Skin epidermis (tissue), 12 donors: ENCODE results near the gene UBN1.

ENCODE experiments used
- H3K27ac ChIP-seq, 21 experiments: fragments of 200-600 bp; sonication (generic) in 11 of 21; one replicate each; pipeline ENCODE4 v1.5.0; 2020; ENCODE audit warnings: mild to moderate bottlenecking in 3 of 21, inconsistent platforms in 2 of 21, moderate library complexity in 2 of 21
- H3K4me3 ChIP-seq, 7 experiments: fragments of 200-600 bp; sonication (generic) in 2 of 7; one replicate each; pipeline ENCODE4 v1.5.0; 2020; ENCODE audit warnings: inconsistent platforms in 2 of 7, mild to moderate bottlenecking in 2 of 7, moderate library complexity in 1 of 7

UBN1 gene, protein sequence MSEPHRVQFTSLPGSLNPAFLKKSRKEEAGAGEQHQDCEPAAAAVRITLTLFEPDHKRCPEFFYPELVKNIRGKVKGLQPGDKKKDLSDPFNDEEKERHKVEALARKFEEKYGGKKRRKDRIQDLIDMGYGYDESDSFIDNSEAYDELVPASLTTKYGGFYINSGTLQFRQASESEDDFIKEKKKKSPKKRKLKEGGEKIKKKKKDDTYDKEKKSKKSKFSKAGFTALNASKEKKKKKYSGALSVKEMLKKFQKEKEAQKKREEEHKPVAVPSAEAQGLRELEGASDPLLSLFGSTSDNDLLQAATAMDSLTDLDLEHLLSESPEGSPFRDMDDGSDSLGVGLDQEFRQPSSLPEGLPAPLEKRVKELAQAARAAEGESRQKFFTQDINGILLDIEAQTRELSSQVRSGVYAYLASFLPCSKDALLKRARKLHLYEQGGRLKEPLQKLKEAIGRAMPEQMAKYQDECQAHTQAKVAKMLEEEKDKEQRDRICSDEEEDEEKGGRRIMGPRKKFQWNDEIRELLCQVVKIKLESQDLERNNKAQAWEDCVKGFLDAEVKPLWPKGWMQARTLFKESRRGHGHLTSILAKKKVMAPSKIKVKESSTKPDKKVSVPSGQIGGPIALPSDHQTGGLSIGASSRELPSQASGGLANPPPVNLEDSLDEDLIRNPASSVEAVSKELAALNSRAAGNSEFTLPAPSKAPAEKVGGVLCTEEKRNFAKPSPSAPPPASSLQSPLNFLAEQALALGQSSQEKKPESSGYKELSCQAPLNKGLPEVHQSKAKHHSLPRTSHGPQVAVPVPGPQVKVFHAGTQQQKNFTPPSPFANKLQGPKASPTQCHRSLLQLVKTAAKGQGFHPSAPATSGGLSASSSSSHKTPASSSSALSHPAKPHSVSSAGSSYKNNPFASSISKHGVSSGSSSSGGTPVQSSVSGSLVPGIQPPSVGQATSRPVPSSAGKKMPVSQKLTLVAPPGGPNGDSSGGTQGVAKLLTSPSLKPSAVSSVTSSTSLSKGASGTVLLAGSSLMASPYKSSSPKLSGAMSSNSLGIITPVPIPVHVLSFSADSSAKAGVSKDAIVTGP (N-terminal part only)

GRCh38 chr16:4846901-4847773, at the start of gene UBN1, which contains the start of gene GLYR1:
UBN1 (plus strand) TSS chr16:4847481; CDS start chr16:4852918, 5,437 bp downstream.
GLYR1 (minus strand) TSS chr16:4847288; CDS start chr16:4847265, 23 bp downstream.
- Histone ChIP-seq H3K4me3 (peak within 1 kb of the TSS; percentile 86 to 100 (median 97)), H3K27ac (peak within 1 kb of the TSS; percentile 87 to 99 (median 98))

DNA sequence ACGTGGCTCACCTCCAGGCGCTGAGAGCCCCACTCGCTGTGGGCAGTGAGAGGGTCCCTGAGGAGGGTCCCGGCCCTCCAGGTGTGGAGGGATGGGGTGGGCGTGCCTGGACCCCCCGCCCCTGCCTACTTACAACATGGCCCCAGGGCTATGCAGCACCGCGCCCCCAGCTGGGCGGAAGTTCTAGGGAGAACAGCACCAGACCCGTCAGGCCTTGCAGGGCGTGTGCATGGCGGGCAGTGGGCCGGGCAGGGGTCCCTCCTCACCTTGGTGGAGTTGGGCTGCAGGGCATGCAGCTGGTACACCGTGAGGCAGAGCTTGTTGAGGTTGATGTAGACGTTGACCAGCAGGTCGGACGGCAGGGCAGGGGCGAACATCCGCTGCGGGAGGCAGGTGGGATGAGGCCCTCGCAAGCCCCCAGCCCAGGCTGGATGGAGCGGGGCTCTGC, 49.5 kb upstream of the UBN1 start:
- Histone ChIP-seq H3K27ac (no peak overlapping the region), H3K4me3 (no peak overlapping the region)

DNA sequence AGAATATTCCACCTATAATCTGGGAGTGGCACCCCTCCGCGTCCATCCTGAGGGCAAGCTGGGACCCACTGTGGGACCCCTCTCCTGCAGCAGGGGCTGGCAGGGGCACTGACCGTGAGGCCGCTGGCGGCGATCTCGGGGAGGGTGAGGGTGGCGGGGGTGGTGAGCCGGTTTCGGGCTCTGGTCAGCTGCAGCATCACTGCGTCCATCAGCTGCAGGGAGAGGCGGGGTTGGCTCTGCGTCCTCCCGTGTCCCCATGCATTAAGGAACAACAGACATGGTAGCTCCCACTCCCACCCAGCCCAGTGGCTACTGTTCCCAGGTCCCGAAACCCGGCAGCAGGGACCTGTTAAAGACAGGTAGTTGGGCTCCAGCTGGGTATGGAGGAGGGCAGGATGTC, 48.8 kb upstream of the UBN1 start:
- no peak overlapping the region for H3K4me3 ChIP-seq
- H3K27ac ChIP-seq = no peak overlapping the region

DNA sequence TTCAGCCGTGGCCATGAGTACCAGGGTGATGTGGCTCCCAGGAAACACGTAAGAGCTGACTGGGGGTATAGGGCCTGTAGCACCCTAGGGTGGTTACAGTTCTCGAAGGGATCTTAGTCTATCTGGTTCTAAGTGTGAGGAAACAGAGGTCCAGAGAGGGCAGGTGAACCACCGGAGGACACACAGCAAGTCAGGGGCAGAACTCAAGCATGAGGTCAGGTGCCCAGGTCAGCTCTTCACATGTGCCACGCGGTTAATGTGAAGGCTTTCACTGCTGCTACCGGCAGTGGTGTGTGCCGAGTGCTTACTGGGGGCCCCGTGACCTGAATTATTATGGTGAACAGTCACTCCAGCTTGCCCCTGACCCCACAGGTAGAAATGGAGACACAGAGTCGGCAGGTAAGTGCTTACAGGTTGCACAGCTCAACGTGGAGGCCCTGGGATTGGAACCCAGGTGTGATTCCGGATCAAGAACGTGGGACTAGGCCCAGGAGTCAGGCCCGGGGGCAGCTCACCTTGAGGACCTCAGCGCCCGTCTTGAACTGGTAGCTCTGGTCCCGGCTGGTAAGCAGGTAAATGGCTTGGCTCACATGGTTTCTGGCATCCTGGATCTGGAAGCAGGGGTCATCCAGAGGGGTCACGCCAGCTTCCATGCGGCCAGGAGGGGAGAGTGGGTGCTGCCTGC, 48.0 kb upstream of the UBN1 start:
- no peak overlapping the region for H3K27ac ChIP-seq
- H3K4me3 ChIP-seq = no peak overlapping the region

DNA sequence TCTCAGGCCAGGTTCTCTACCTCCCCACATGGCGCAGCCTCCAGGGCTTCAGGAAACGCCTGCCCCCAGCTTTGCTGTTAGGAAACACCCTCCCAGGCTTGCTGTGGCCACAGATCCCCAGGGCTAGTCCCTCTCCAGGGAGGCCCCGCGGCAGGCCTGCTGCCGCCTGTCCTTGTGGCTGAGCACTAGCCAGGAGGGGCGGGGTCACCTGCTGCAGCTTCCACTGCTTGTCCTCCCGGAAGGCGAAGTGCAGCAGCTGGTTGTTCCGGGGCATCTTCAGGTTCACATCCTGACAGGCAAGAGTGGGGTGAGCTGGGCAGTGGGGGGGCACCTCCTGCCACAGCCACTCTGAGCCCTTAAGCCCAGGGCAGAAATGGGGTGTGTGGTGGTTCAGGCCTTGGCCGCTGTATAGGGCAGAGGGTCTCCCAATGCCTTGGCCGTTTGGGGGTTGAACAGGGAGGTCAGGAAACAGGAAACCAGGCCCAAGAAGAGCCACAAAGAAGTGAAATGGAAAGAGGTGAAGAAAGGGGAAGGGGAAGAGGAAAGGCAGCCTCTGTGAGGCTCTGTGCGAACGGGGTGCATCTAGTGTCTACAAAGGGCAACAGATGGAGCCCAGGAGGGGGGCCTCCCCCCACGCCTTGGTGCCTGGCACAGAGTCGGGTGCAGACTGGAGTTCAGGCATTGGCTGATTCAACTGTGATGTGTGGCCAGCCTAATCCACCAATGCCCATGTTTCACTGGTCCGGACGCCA, 46.8 kb upstream of the UBN1 start:
- Histone ChIP-seq H3K27ac (no peak overlapping the region), H3K4me3 (no peak overlapping the region)

GRCh38 chr16:4801051-4801961, 46.0 kb upstream of the UBN1 start:
- Histone ChIP-seq H3K4me3 (peak overlapping the region; percentile 78 to 95 (median 84)), H3K27ac (peak overlapping the region in 19 of 21 experiments; percentile 23 to 93 (median 69))

- peak within 1 kb of the TSS; percentile 78 to 95 (median 84) for H3K4me3 ChIP-seq
- peak within 1 kb of the TSS; percentile 45 to 93 (median 81) for H3K27ac ChIP-seq
Measured at GRCh38 chr16:4801962-4802658, 45.2 kb upstream of the UBN1 start, which contains the start of gene ROGDI. ROGDI (minus strand) TSS chr16:4802633; CDS start chr16:4802571, 62 bp downstream.

GRCh38 chr16:4802659-4803287, 44.5 kb upstream of the UBN1 start:
- peak overlapping the region; percentile 45 to 93 (median 81) for H3K27ac ChIP-seq
- H3K4me3 ChIP-seq = peak overlapping the region; percentile 78 to 95 (median 84)

DNA sequence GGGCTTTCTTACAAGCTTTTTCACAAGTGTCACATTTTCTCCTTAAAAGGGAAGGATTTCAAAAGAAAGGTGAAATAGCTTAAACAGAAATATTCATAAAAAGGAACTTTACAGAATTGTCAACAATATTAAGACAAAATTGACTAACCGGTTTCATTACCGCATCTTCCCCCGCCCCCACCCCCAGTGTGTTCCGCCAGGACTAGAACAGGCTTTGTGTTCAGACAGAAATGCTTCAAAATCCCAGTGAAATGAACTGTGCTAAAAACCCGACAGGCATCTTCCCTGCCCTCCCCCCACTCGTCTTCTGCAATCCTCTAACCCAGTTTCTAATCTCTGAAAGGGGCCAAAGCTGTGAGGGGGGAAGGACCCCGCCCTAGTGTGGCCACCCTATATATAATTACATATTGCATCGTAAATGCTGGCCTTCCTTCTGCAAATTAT, 43.9 kb upstream of the UBN1 start:
- Histone ChIP-seq H3K4me3 (peak overlapping the region in 6 of 7 experiments; percentile 78 to 95 (median 84)), H3K27ac (peak overlapping the region in 8 of 21 experiments; percentile 75 to 93 (median 90))

- Histone ChIP-seq H3K4me3 (no peak overlapping the region), H3K27ac (peak overlapping the region in 1 of 21 experiments; percentile 7)
Measured at GRCh38 chr16:4803898-4804762, 43.2 kb upstream of the UBN1 start.

DNA sequence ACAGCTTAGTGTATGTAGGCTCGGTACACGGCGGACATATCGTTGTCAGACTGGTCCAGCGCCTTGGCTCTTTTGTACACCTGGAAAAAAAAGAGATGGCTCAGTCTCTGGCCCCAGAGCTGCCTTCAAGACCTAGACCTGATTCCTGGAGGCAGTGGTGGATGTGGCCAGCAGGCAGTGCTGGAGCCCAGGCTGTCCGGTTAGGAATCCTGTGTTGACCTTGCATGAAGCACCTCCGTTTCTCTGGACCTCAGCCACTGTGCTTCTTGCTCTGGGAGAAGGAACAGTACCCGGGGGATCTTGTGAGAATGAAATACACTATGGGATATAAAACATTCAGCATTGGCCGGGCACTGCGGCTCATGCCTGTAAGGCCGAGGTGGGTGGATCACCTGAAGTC, 42.0 kb upstream of the UBN1 start:
- Histone ChIP-seq H3K27ac (no peak overlapping the region), H3K4me3 (no peak overlapping the region)

DNA sequence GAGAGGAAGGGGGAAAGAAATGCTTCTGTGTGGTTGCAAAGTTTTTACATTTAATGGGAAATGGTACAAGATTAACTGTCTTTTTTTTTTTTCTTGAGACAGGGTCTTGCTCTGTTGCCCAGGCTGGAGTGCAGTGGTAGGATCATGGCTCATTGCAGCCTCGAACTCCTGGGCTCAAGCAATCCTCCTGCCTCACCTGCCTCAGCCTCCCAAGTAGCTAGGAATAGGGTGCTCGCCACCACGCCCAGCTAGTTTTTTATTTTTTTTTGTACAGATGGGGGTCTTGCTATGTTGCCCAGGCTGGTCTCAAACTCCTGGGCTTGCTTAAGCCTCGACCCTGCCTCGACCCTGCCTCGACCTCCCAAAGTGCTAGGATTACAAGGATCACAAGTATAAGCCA, 41.0 kb upstream of the UBN1 start:
- Histone ChIP-seq H3K27ac (no peak overlapping the region), H3K4me3 (no peak overlapping the region)

- no peak overlapping the region for H3K4me3 ChIP-seq
- H3K27ac ChIP-seq = no peak overlapping the region
Measured at GRCh38 chr16:4811242-4811641, 36.0 kb upstream of the UBN1 start.

- no peak overlapping the region for H3K27ac ChIP-seq
- no peak overlapping the region for H3K4me3 ChIP-seq
Measured at GRCh38 chr16:4811773-4812172, 35.5 kb upstream of the UBN1 start.
